Stimulated activated CD8-positive, alpha-beta memory T cell treated with anti-CD3 and anti-CD28 coated beads, Interleukin-7, amount 100 ng/mL, for 1 hour (primary cell): Measurements from ENCODE around the gene CAPN1.

ENCODE experiments used
- DNase-seq, 2 donors: peaks; one replicate each; pipeline ENCODE4 v3.0.0-alpha.2; 2020; ENCODE audit warnings: low read depth in 2 of 2

The CAPN1 gene

DNA sequence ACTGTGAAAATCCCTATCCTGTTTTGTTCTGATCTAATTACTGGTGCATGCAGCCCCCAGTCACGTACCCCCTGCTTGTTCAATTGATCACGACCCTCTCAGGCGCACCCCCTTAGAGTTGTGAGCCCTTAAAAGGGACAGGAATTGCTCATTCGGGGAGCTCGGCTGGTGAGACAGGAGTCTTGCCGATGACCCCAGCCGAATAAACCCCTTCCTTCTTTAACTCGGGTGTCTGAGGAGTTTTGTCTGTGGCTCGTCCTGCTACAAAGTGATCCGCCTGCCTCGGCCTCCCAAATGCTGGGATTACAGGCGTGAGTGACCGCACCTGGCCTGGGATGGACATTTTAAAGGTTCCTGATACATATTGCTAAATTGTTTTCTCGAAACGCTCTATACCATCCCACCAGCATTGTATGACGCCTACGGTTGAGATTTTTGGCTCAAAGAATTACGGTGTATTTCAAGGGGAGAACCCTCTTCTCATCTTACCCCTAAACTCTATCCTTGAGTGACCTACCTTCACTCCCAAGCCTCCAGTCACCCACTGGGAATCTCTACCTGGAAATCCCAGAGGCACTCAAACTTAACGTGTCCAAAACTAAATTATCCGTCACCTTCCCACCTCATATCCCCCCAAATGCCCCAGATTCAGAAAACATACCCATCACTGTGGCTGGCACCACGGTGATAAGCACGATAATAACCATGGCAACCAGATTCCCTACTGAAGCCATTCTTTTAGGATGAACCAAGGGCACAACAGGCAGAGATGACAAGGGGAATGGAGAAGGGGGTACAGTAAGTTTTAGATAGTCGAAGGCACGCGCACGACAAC lies 79.2 kb downstream of the CAPN1 start:
- no peak for DNase-seq
